Measurements from ENCODE around the gene RAPGEF6.
"Not testable (repeated sequence)": the region's sequence is repeated elsewhere in the genome, so short reads cannot be mapped to it uniquely, and the experiment has no call there.

Gene RAPGEF6

GRCh38 chr5:131607418-131607817 is 27.6 kb downstream of the RAPGEF6 start:
- H3K36me3 ChIP-seq (ENCODE audit: control insufficient read depth, insufficient read depth, low read length) = no peaks in the 10 kb centered on the region; the same call in 1 of the 2 replicates
- TF ChIP-seq CTCF (IDR thresholded peaks at IDR 0.05; ENCODE audit: insufficient read depth, low read length, poor library complexity, severe bottlenecking) = no peak
- H3K4me3 ChIP-seq (replicated peaks; ENCODE audit: low read depth, low read length) = no peak overlapping the region
- H3K27me3 ChIP-seq (replicated peaks; ENCODE audit: control insufficient read depth, insufficient read depth, low read length) = no peaks in the 10 kb centered on the region
- no peak for DNase-seq (ENCODE audit: extremely low read depth, insufficient read length)

GRCh38 chr5:131605086-131605485 is 29.9 kb downstream of the RAPGEF6 start:
- no peaks in the 10 kb centered on the region; the same call in 1 of the 2 replicates for H3K36me3 ChIP-seq (ENCODE audit: control insufficient read depth, insufficient read depth, low read length)
- no peak overlapping the region for H3K4me3 ChIP-seq (replicated peaks; ENCODE audit: low read depth, low read length)
- no peak for TF ChIP-seq CTCF (IDR thresholded peaks at IDR 0.05; ENCODE audit: insufficient read depth, low read length, poor library complexity, severe bottlenecking)

GRCh38 chr5:131595088-131596033 is 39.7 kb downstream of the RAPGEF6 start:
- Histone ChIP-seq H3K36me3 (ENCODE audit: control insufficient read depth, insufficient read depth, low read length) (peaks cover 2% of the 10 kb centered on the region; the same call in 1 of the 2 replicates), H3K4me3 (replicated peaks; ENCODE audit: low read depth, low read length) (no peak overlapping the region), H3K27me3 (replicated peaks; ENCODE audit: control insufficient read depth, insufficient read depth, low read length) (no peaks in the 10 kb centered on the region)
- no peak for TF ChIP-seq CTCF (IDR thresholded peaks at IDR 0.05; ENCODE audit: insufficient read depth, low read length, poor library complexity, severe bottlenecking)
- DNase-seq (ENCODE audit: extremely low read depth, insufficient read length) = no peak

More at GRCh38 chr5:131605086-131605485, 29.9 kb downstream of the RAPGEF6 start:
- H3K27me3 ChIP-seq (replicated peaks; ENCODE audit: control insufficient read depth, insufficient read depth, low read length) = no peaks in the 10 kb centered on the region
- no peak for DNase-seq (ENCODE audit: extremely low read depth, insufficient read length)

GRCh38 chr5:131593921-131594320 is 41.1 kb downstream of the RAPGEF6 start:
- no peaks in the 10 kb centered on the region for H3K27me3 ChIP-seq (replicated peaks; ENCODE audit: control insufficient read depth, insufficient read depth, low read length)
- no peak for DNase-seq (ENCODE audit: extremely low read depth, insufficient read length)
- no peak overlapping the region for H3K4me3 ChIP-seq (replicated peaks; ENCODE audit: low read depth, low read length)
- H3K36me3 ChIP-seq (ENCODE audit: control insufficient read depth, insufficient read depth, low read length) = peaks cover 2% of the 10 kb centered on the region; the same call in 1 of the 2 replicates
- no peak for TF ChIP-seq CTCF (IDR thresholded peaks at IDR 0.05; ENCODE audit: insufficient read depth, low read length, poor library complexity, severe bottlenecking)

GRCh38 chr5:131593436-131593835 is 41.6 kb downstream of the RAPGEF6 start:
- H3K4me3 ChIP-seq (replicated peaks; ENCODE audit: low read depth, low read length); DNase-seq (ENCODE audit: extremely low read depth, insufficient read length); H3K36me3 ChIP-seq (ENCODE audit: control insufficient read depth, insufficient read depth, low read length); H3K27me3 ChIP-seq (replicated peaks; ENCODE audit: control insufficient read depth, insufficient read depth, low read length): not testable (repeated sequence)

- DNase-seq (ENCODE audit: extremely low read depth, insufficient read length) = peak; percentile 39
- Histone ChIP-seq H3K4me3 (replicated peaks; ENCODE audit: low read depth, low read length) (no peak overlapping the region), H3K27me3 (replicated peaks; ENCODE audit: control insufficient read depth, insufficient read depth, low read length) (no peaks in the 10 kb centered on the region), H3K36me3 (ENCODE audit: control insufficient read depth, insufficient read depth, low read length) (no peaks in the 10 kb centered on the region)
- TF ChIP-seq CTCF (IDR thresholded peaks at IDR 0.05; ENCODE audit: insufficient read depth, low read length, poor library complexity, severe bottlenecking) = peak; percentile 82
Observed at GRCh38 chr5:131589510-131590348, 45.3 kb downstream of the RAPGEF6 start.
